NT2/D1 (cell line): ENCODE measurements around the gene PSMD3.

Source experiments
- SUZ12 ChIP-seq: IDR thresholded peaks from 2 replicates; pipeline ENCODE4 v1.6.1; 2011; ENCODE audit not compliant: insufficient read length, insufficient read depth; ENCODE audit errors: extremely low read depth
- YY1 ChIP-seq: IDR thresholded peaks from 2 replicates; pipeline ENCODE4 v1.6.1; 2011; ENCODE audit not compliant: insufficient read length, insufficient read depth
- ZNF274 ChIP-seq: IDR thresholded peaks from 2 replicates; pipeline ENCODE4 v1.6.1; 2011; ENCODE audit warnings: mild to moderate bottlenecking, low read depth, low read length

DNA sequence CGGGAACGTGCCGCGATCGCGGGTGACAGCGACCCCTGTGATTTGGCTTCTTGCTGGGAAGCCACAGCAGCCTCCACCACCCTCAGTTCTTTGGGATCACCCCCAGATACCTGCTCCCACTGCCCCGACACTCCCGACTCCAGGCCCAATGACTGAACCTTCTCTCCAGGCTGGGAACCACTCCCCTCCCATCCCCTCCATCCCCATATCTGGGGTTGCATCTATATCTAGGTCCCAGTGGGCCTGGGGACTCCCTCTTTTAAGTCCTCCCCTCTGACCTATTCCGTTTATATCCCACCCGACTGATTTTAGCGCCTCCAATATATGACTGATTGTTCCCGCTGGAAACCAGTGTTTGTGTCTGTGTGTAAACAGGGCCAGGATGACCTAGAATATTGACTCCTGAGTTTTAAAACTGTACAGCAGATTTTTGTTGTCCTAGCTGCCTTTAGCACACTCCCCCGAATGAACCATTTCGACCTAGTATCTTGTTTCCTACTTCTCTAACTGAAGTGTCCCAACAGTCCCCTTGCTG, 667 bp downstream of the PSMD3 start:
- TF ChIP-seq YY1: no peak
- no peak for TF ChIP-seq SUZ12
- no peak for TF ChIP-seq ZNF274
